K562 (cell line): ENCODE measurements around the gene GLRX.

ENCODE experiments used
- BACH1 ChIP-seq: fragments of 200-800 bp; sonication (Bioruptor generic); IDR thresholded peaks from 2 replicates; pipeline ENCODE4 v1.6.1; 2016; ENCODE audit warnings: missing genetic modification characterization, missing compliant biosample characterization
- CTCF ChIP-seq, 3 experiments: IDR thresholded peaks in 2 of 3; conservative IDR thresholded peaks in 1 of 3; 2 replicates each; pipeline ENCODE4 v1.5.1; 2011 to 2012; ENCODE audit warnings: low read length in 3 of 3, mild to moderate bottlenecking in 3 of 3, control low read depth in 2 of 3, improper control_type of control experiment in 1 of 3, inconsistent platforms in 1 of 3, low read depth in 1 of 3, mixed read lengths in 1 of 3, moderate library complexity in 1 of 3; ENCODE audit not compliant: insufficient read depth in 2 of 3
- NR4A1 ChIP-seq, 2 experiments: fragments of 250-450 bp in 1 of 2; fragments of 450-650 bp in 1 of 2; sonication (Bioruptor Pico) in 1 of 2; IDR thresholded peaks; 2 replicates each; pipeline versions ENCODE4 v1.4.0 to v1.6.1; 2016 to 2020; ENCODE audit warnings: mild to moderate bottlenecking in 2 of 2, missing compliant biosample characterization in 1 of 2, missing genetic modification characterization in 1 of 2, moderate library complexity in 1 of 2
- POLR2A ChIP-seq: fragments of 450-650 bp; conservative IDR thresholded peaks from 2 replicates; pipeline ENCODE4 v1.6.1; 2016
- RBBP5 ChIP-seq: fragments of 200-600 bp; sonication (generic); IDR thresholded peaks from 2 replicates; pipeline ENCODE4 v1.6.1; 2012; ENCODE audit warnings: borderline replicate concordance, mild to moderate bottlenecking, low read length, control low read depth, inconsistent platforms; ENCODE audit not compliant: insufficient read depth, poor library complexity, severe bottlenecking
- TEAD1 ChIP-seq, 2 experiments: fragments of 450-650 bp in 1 of 2; sonication (generic) in 1 of 2; formaldehyde crosslinking; IDR thresholded peaks; 2 replicates each; pipeline versions ENCODE4 v1.4.0 to v1.8.0; 2020 to 2022; ENCODE audit warnings: mild to moderate bottlenecking in 2 of 2, missing genetic modification reagents in 1 of 2
- ZNF146 ChIP-seq: IDR thresholded peaks from one replicate; pipeline ENCODE4 v1.6.1; 2018; ENCODE audit warnings: missing compliant biosample characterization; ENCODE audit not compliant: unreplicated experiment
- ZNF76 ChIP-seq: fragments of 250-450 bp; sonication (Bioruptor Pico); IDR thresholded peaks from 2 replicates; pipeline ENCODE4 v1.4.0; 2020; ENCODE audit warnings: mild to moderate bottlenecking, moderate library complexity, borderline replicate concordance

- TF ChIP-seq BACH1 (tag), result no peak
- TF ChIP-seq NR4A1 (CRISPR knock-in tag; IDR thresholded peaks at IDR 0.05), result no peak
- no peak for TF ChIP-seq NR4A1 (tag; IDR thresholded peaks at IDR 0.05)
- no peak for TF ChIP-seq CTCF (IDR thresholded peaks at IDR 0.05 in 2 of 3, conservative IDR thresholded peaks at IDR 0.05 in 1 of 3; ENCODE audit: insufficient read depth in 2 of 3, low read depth in 1 of 3, low read length in 3 of 3)
- TF ChIP-seq TEAD1 (CRISPR knock-in tag; IDR thresholded peaks at IDR 0.05), result no peak
- no peak for TF ChIP-seq POLR2A
- TF ChIP-seq ZNF76 (CRISPR knock-in tag), result no peak
- TF ChIP-seq RBBP5, result no peak
- no peak for TF ChIP-seq ZNF146 (CRISPR knock-in tag)
These were observed 4.7 kb upstream of the GLRX start for GRCh38 chr5:95826949-95827891.
